GM12892 (cell line): Measurements from ENCODE around the gene BCL10.

ENCODE experiments used
- POLR2A ChIP-seq: IDR thresholded peaks from 2 replicates; pipeline ENCODE4 v1.6.1; 2011; ENCODE audit warnings: low read depth, low read length, control low read depth
- POLR2AphosphoS5 ChIP-seq: IDR thresholded peaks from 2 replicates; pipeline ENCODE4 v1.6.1; 2011; ENCODE audit warnings: low read depth, low read length, control low read depth

DNA sequence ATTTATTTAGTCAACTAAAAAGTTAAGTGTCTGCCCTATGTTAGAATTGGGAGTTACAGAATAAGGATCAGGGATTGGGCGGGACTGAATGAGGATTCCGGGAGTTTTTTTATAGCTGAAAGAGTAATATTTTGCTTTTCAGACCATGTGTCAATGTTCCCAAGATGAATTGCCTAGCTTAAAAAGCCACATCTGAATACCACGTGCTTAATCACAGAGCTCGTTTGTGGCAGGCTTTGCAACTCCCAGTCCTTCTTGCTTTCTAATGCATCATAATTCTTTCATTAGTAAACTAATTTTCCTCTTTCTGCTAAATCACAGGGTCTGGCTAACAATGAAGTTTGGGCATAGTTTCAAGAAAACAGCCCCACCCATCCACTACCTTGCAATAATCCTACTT, 4.2 kb upstream of the BCL10 start:
- TF ChIP-seq POLR2AphosphoS5: no peak
- TF ChIP-seq POLR2A: no peak
